HG03280 (cell line): ENCODE measurements around the gene SLC12A9.
A peak's percentile ranks its signal among the peaks of the same experiment; 100 is the strongest.
"Not testable (repeated sequence)": the region's sequence is repeated elsewhere in the genome, so short reads cannot be mapped to it uniquely, and the experiment has no call there.

Experiments
- ATAC-seq: cut with Tn5 transposase; IDR thresholded peaks from one replicate; pipeline ENCODE4 v1.9.1; 2021; ENCODE audit warnings: mild to moderate bottlenecking, moderate library complexity; ENCODE audit not compliant: unreplicated experiment

The SLC12A9 gene

GRCh38 chr7:100852048-100852872, at the start of gene SLC12A9:
SLC12A9 (plus strand) TSS chr7:100852713; CDS start chr7:100854198, 1,485 bp downstream.
- peak; percentile 94 for ATAC-seq

GRCh38 chr7:100802951-100803350, 49.6 kb upstream of the SLC12A9 start:
- ATAC-seq: no peak

GRCh38 chr7:100803398-100804161, 48.9 kb upstream of the SLC12A9 start:
- peak; percentile 88 for ATAC-seq

GRCh38 chr7:100804681-100805431, 47.7 kb upstream of the SLC12A9 start:
- no peak for ATAC-seq

- ATAC-seq: no peak
These were observed 46.2 kb upstream of the SLC12A9 start for GRCh38 chr7:100806276-100806675.

- not testable (repeated sequence) for ATAC-seq
These were observed 45.6 kb upstream of the SLC12A9 start for GRCh38 chr7:100806883-100807282.

- ATAC-seq: no peak
These were observed 44.1 kb upstream of the SLC12A9 start for GRCh38 chr7:100808354-100808875.

GRCh38 chr7:100811480-100811879, 41.0 kb upstream of the SLC12A9 start:
- ATAC-seq: no peak

GRCh38 chr7:100812729-100813128, 39.8 kb upstream of the SLC12A9 start:
- no peak for ATAC-seq

GRCh38 chr7:100816515-100816914, 36.0 kb upstream of the SLC12A9 start:
- not testable (repeated sequence) for ATAC-seq

GRCh38 chr7:100817097-100817496, 35.4 kb upstream of the SLC12A9 start:
- no peak for ATAC-seq

GRCh38 chr7:100818366-100818765, 34.1 kb upstream of the SLC12A9 start:
- ATAC-seq: no peak

GRCh38 chr7:100818825-100819224, 33.7 kb upstream of the SLC12A9 start:
- ATAC-seq: no peak

- no peak for ATAC-seq
These were observed 32.9 kb upstream of the SLC12A9 start for GRCh38 chr7:100819586-100819985.

- no peak for ATAC-seq
These were observed 30.0 kb upstream of the SLC12A9 start for GRCh38 chr7:100822236-100823139.

GRCh38 chr7:100823140-100823525, 29.4 kb upstream of the SLC12A9 start:
- no peak for ATAC-seq

- ATAC-seq: no peak
These were observed 29.0 kb upstream of the SLC12A9 start for GRCh38 chr7:100823534-100823933.

- no peak for ATAC-seq
These were observed 27.9 kb upstream of the SLC12A9 start for GRCh38 chr7:100824499-100825214.

- no peak for ATAC-seq
These were observed 27.3 kb upstream of the SLC12A9 start for GRCh38 chr7:100825215-100825671.
